ENCODE results near the gene CYTIP. TPM values are rescaled to one million over a fixed set of nuclear protein-coding genes. Genes with fewer than 3 reads are reported as not detected.
"Not testable (repeated sequence)": the region's sequence is repeated elsewhere in the genome, so short reads cannot be mapped to it uniquely, and the experiment has no call there.

Gene CYTIP
- total and polyA plus RNA-seq, 2 of the 13 experiments (the other 11 are each of a cell fraction or from before 2014, with no cell fraction given) = not detected

- Histone ChIP-seq H3K4me1 (ENCODE audit: insufficient read depth, low read length) (no peaks in the 10 kb centered on the region), H3K9ac (ENCODE audit: insufficient read depth, low read depth, low read length) (no peak overlapping the region), H3K9me3 (ENCODE audit: low read length) (no peaks in the 10 kb centered on the region), H3K36me3 (replicated peaks in 1 of 2; ENCODE audit: control insufficient read depth in 1 of 2, insufficient read depth in 2 of 2, low read length in 2 of 2) (no peaks in the 10 kb centered on the region), H3K4me2 (ENCODE audit: low read depth, low read length) (no peak overlapping the region), H3K4me3 (replicated peaks in 1 of 3; ENCODE audit: insufficient read depth in 1 of 3, low read depth in 2 of 3, low read length in 3 of 3) (no peak overlapping the region), H4K20me1 (ENCODE audit: insufficient read depth, low read length) (no peaks in the 10 kb centered on the region), H3K79me2 (ENCODE audit: insufficient read depth, low read length) (no peaks in the 10 kb centered on the region), H3K27me3 (ENCODE audit: control insufficient read depth in 1 of 2, insufficient read depth in 2 of 2, low read length in 2 of 2) (no peaks in the 10 kb centered on the region), H2AFZ (ENCODE audit: low read length) (no peak overlapping the region), H3K27ac (ENCODE audit: extremely low read length, insufficient read depth, low read length) (no peak overlapping the region)
- CTCF ChIA-PET (ENCODE audit: low intra/inter-chr PET ratio, low total read pairs) = no interaction called here
- no TSS peak for BruUV-seq (replicated peaks)
- intact Hi-C loops (cut with micrococcal nuclease; ENCODE audit: unreplicated experiment) (no loop called here), in situ Hi-C loops (cut with HindIII; ENCODE audit: extremely low pct_ligation_motif_present, low pct_unique_long_range_greater_than_20kb) (no loop called here)
- DNase-seq (ENCODE audit: low spot score) (no peak), FAIRE-seq (no peak), ATAC-seq (no peak)
- WGBS (ENCODE audit: low lambda C conversion rate) = 0% methylated on average over 2 of the region's 2 CpGs
- POLR2A ChIA-PET = no interaction called here
- no peak for TF ChIP-seq HOXA3 (CRISPR knock-in tag; IDR thresholded peaks at IDR 0.05)
- TF ChIP-seq ZNF687 (CRISPR knock-in tag; IDR thresholded peaks at IDR 0.05) = no peak
- TF ChIP-seq TGIF2 (CRISPR knock-in tag; IDR thresholded peaks at IDR 0.05) = no peak
- no peak for TF ChIP-seq ZBTB34 (CRISPR knock-in tag; IDR thresholded peaks at IDR 0.05)
- no peak for TF ChIP-seq NFE2L1 (CRISPR knock-in tag; IDR thresholded peaks at IDR 0.05; ENCODE audit: borderline replicate concordance)
- TF ChIP-seq ZSCAN30 (CRISPR knock-in tag; IDR thresholded peaks at IDR 0.05) = no peak
Observed at GRCh38 chr2:157404363-157404762, 39.5 kb downstream of the CYTIP start.

- H3K4me2 ChIP-seq (ENCODE audit: low read depth, low read length); H3K27ac ChIP-seq (ENCODE audit: extremely low read length, insufficient read depth, low read length); H3K4me1 ChIP-seq (ENCODE audit: insufficient read depth, low read length); FAIRE-seq; H3K36me3 ChIP-seq (replicated peaks in 1 of 2; ENCODE audit: control insufficient read depth in 1 of 2, insufficient read depth in 2 of 2, low read length in 2 of 2); H3K4me3 ChIP-seq (replicated peaks in 1 of 3; ENCODE audit: insufficient read depth in 1 of 3, low read depth in 2 of 3, low read length in 3 of 3); BruUV-seq (replicated peaks); ATAC-seq; H2AFZ ChIP-seq (ENCODE audit: low read length); intact Hi-C loops (cut with micrococcal nuclease; ENCODE audit: unreplicated experiment); in situ Hi-C loops (cut with HindIII; ENCODE audit: extremely low pct_ligation_motif_present, low pct_unique_long_range_greater_than_20kb); H3K27me3 ChIP-seq (ENCODE audit: control insufficient read depth in 1 of 2, insufficient read depth in 2 of 2, low read length in 2 of 2); H3K9ac ChIP-seq (ENCODE audit: insufficient read depth, low read depth, low read length); CTCF ChIA-PET (ENCODE audit: low intra/inter-chr PET ratio, low total read pairs); DNase-seq (ENCODE audit: low spot score); H3K79me2 ChIP-seq (ENCODE audit: insufficient read depth, low read length); H4K20me1 ChIP-seq (ENCODE audit: insufficient read depth, low read length); POLR2A ChIA-PET; H3K9me3 ChIP-seq (ENCODE audit: low read length): not testable (repeated sequence)
- WGBS (ENCODE audit: low lambda C conversion rate) = 16% methylated on average over 15 of the region's 15 CpGs
Observed at GRCh38 chr2:157402801-157403485, 40.9 kb downstream of the CYTIP start.
